Adrenal gland (tissue), 12 donors: Measurements from ENCODE around the gene GAS2. TPM values are rescaled to one million over a fixed set of nuclear protein-coding genes. Genes with fewer than 3 reads are reported as not detected.
"Not testable (repeated sequence)": the region's sequence is repeated elsewhere in the genome, so short reads cannot be mapped to it uniquely, and the experiment has no call there.

Experiments used
- DNase-seq, 7 donors: peaks; one replicate each; pipeline ENCODE4 v3.0.0-alpha.2; 2019 to 2020
- H3K27ac ChIP-seq, 5 donors: fragments of 200-600 bp; sonication (generic) in 4 of 5; 1 replicate in 3 of 5; 2 replicates in 2 of 5; pipeline versions ENCODE4 v1.5.1 to v1.8.0; 2016 to 2020; ENCODE audit warnings: mild to moderate bottlenecking in 1 of 5
- H3K27me3 ChIP-seq: fragments of 200-600 bp; 2 replicates; pipeline ENCODE4 v1.8.0; 2021
- H3K36me3 ChIP-seq, 2 donors: fragments of 200-600 bp; replicated peaks in 1 of 2; 1 replicate in 1 of 2; 2 replicates in 1 of 2; pipeline versions ENCODE4 v1.5.1 to v1.8.0; 2018 to 2022
- H3K4me1 ChIP-seq, 2 donors: fragments of 200-600 bp; replicated peaks in 1 of 2; 1 replicate in 1 of 2; 2 replicates in 1 of 2; pipeline versions ENCODE4 v1.5.1 to v1.8.0; 2018 to 2021
- H3K4me3 ChIP-seq, 4 donors: fragments of 200-600 bp; sonication (generic) in 3 of 4; one replicate each; pipeline ENCODE4 v1.5.1; 2016 to 2018
- H3K9me3 ChIP-seq, 3 donors: fragments of 200-600 bp; sonication (generic) in 1 of 3; replicated peaks in 1 of 3; 1 replicate in 2 of 3; 2 replicates in 1 of 3; pipeline versions ENCODE4 v1.5.1 to v1.8.0; 2016 to 2021
- CTCF ChIP-seq, 6 experiments: fragments of 450-650 bp in 4 of 6; fragments of 200-600 bp in 2 of 6; sonication (generic) in 1 of 6; IDR thresholded peaks; 1 replicate in 5 of 6; 2 replicates in 1 of 6; pipeline versions ENCODE4 v1.5.1 to v1.8.0; 2016 to 2021; ENCODE audit warnings: antibody characterized with exemption in 6 of 6, mild to moderate bottlenecking in 2 of 6, moderate library complexity in 1 of 6
- POLR2A ChIP-seq, 2 donors: fragments of 450-650 bp; IDR thresholded peaks; one replicate each; pipeline ENCODE4 v1.6.1; 2017; ENCODE audit warnings: antibody characterized with exemption in 2 of 2, mild to moderate bottlenecking in 2 of 2, moderate library complexity in 1 of 2
- WGBS, 4 donors: extraction: QIAGEN DNeasy Blood & Tissue Kit in 2 of 4; methylation state at CpG; one replicate each; pipeline versions ENCODE4 v1.1.5 to v1.1.7; 2013 to 2017; 5-methylcytosine and 5-hydroxymethylcytosine counted together
- intact Hi-C, 2 donors: fragments of 100-400 bp; cut with DNase I; formaldehyde crosslinking; loops; one replicate each; pipeline versions ENCODE4 v1.14.1 to v1.15.0; 2022 to 2023
- polyA plus RNA-seq, 3 donors: library from polyadenylated mRNA; stranded (reverse); fragments of 200-250 nt in 2 of 3; fragments of 350-450 nt in 1 of 3; fragmentation: Illumina TruSeq in 1 of 3; extraction: RNeasy Lipid Tissue Mini Kit (QIAGEN cat#74804) in 1 of 3; gene quantifications; one replicate each; pipeline ENCODE4 v1.2.3, GENCODE V29; 2013 to 2014
- total RNA-seq, 9 donors: library from RNA; depleted of rRNA in 4 of 9; stranded (reverse); fragments of >200 nt in 4 of 9; fragments of 120-200 nt in 1 of 9; fragmentation: NEBNext Ultra II Directional in 1 of 9; extraction: Animal tissue kit (Norgen Biotek cat#: 25700) in 1 of 9; gene quantifications; one replicate each; pipeline versions ENCODE4 v1.1.0 to v1.2.4, GENCODE V29; 2013 to 2023
- donor health status: healthy with polysubstance abuse.
- donor health status: Bipolar disorder and iron deficiency.
- donor health status: DM: yes; HTN: yes; CAD: no.
- donor health status: DM: no; HTN: no; CAD: no.
- donor health status: DM: no; HTN: no; CAD: no.
- donor health status: DM: yes; HTN: yes; CAD: no.

The GAS2 gene
- total and polyA plus RNA-seq, 12 donors: 0.56 to 14.8 (median 2.3) TPM

GRCh38 chr11:22634897-22635629, 31.3 kb upstream of the GAS2 start:
- peak in 2 of 7 donors; percentile 16 to 29 for DNase-seq
- intact Hi-C loops: no loop called here
- Histone ChIP-seq H3K9me3 (no peaks in the 10 kb centered on the region), H3K4me1 (no peaks in the 10 kb centered on the region), H3K27me3 (no peaks in the 10 kb centered on the region), H3K36me3 (no peaks in the 10 kb centered on the region), H3K4me3 (no peak overlapping the region), H3K27ac (no peak overlapping the region)
- TF ChIP-seq POLR2A (IDR thresholded peaks at IDR 0.05) (no peak), CTCF (IDR thresholded peaks at IDR 0.05) (no peak)
- 85 to 94% (median 88%) methylated on average over 2 to 3 of the region's 3 CpGs for WGBS, 4 donors

DNA sequence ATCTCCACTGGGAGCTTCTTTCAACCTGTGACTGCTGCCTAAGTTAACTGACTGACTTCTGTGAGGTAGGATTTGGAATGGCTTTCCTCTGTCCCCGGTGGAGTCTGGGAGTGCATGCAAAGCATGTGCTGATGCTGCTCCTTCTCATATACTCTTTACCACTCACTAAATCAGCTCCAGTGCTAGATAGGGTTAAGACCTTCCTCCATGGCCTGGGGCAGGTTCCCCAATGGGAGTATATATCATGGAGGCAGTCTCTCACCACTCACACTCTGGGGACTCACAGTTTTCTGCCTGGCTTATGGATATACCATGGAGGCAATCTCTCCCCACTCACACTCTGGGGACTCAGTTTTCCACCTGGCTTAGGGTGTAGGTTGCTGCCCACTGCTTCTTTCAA, 30.7 kb upstream of the GAS2 start:
- TF ChIP-seq POLR2A (IDR thresholded peaks at IDR 0.05) (no peak), CTCF (IDR thresholded peaks at IDR 0.05) (no peak)
- no peak overlapping the region for H3K4me3 ChIP-seq
- intact Hi-C loops: no loop called here
- H3K27me3 ChIP-seq: no peaks in the 10 kb centered on the region
- H3K4me1 ChIP-seq: no peaks in the 10 kb centered on the region
- DNase-seq: no peak
- WGBS, 4 donors: 0% methylated on average over 1 of the region's 1 CpG
- no peaks in the 10 kb centered on the region for H3K36me3 ChIP-seq
- H3K27ac ChIP-seq: no peak overlapping the region
- H3K9me3 ChIP-seq: no peaks in the 10 kb centered on the region

GRCh38 chr11:22640862-22641261, 25.5 kb upstream of the GAS2 start:
- DNase-seq: no peak
- 90 to 97% (median 94%) methylated on average over 2 of the region's 2 CpGs for WGBS, 4 donors
- TF ChIP-seq CTCF (IDR thresholded peaks at IDR 0.05) (no peak), POLR2A (IDR thresholded peaks at IDR 0.05) (no peak)

DNA sequence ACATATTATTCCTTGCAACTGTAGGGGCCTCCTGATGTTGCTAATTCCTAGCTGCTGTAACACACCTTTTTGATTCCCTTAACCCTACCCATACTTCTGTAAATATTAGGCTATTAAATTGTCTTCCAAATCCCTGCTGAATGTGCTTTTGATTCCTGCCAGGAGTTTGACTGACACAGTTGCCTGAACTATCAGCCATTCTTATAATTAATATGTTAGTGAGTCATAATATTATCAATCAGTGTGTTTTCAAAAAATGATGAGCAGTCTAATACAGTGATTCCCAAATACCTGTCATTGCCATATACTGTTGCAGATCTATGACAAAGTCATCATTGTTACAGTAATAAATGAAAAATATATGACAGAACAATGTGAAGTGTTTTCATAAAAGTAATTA, 24.9 kb upstream of the GAS2 start:
- no peaks in the 10 kb centered on the region for H3K36me3 ChIP-seq
- H3K27me3 ChIP-seq: no peaks in the 10 kb centered on the region
- intact Hi-C loops: no loop called here
- H3K4me3 ChIP-seq: no peak overlapping the region
- no peak overlapping the region for H3K27ac ChIP-seq
- H3K4me1 ChIP-seq: no peaks in the 10 kb centered on the region
- DNase-seq: no peak
- H3K9me3 ChIP-seq: no peaks in the 10 kb centered on the region
- TF ChIP-seq CTCF (IDR thresholded peaks at IDR 0.05) (no peak), POLR2A (IDR thresholded peaks at IDR 0.05) (no peak)

More at GRCh38 chr11:22640862-22641261, 25.5 kb upstream of the GAS2 start:
- H3K4me1 ChIP-seq: no peaks in the 10 kb centered on the region
- H3K36me3 ChIP-seq: no peaks in the 10 kb centered on the region
- intact Hi-C loops: no loop called here
- no peaks in the 10 kb centered on the region for H3K27me3 ChIP-seq
- H3K27ac ChIP-seq: no peak overlapping the region
- H3K9me3 ChIP-seq: no peaks in the 10 kb centered on the region
- H3K4me3 ChIP-seq: no peak overlapping the region

GRCh38 chr11:22652346-22652745, 14.1 kb upstream of the GAS2 start:
- DNase-seq, H3K27me3 ChIP-seq, H3K9me3 ChIP-seq, H3K4me3 ChIP-seq, H3K4me1 ChIP-seq, intact Hi-C loops, H3K36me3 ChIP-seq, H3K27ac ChIP-seq: not testable (repeated sequence)
- 74 to 90% (median 81%) methylated on average over 10 to 15 of the region's 15 CpGs for WGBS, 4 donors
